HAP-1 (cell line): Measurements from ENCODE around the gene ARF5.
"Not testable (repeated sequence)": the region's sequence is repeated elsewhere in the genome, so short reads cannot be mapped to it uniquely, and the experiment has no call there.

ENCODE experiments used
- DNase-seq, 2 experiments: peaks; one replicate each; pipeline ENCODE4 v3.0.0-alpha.2; 2016 to 2020; ENCODE audit warnings: low spot score in 2 of 2
- H3K27me3 ChIP-seq: fragments of 250-450 bp; sonication (Bioruptor Pico); 2 replicates; pipeline ENCODE4 v1.5.1; 2020; ENCODE audit warnings: low read depth, mild to moderate bottlenecking, moderate library complexity
- H3K36me3 ChIP-seq: fragments of 250-450 bp; sonication (Bioruptor Pico); replicated peaks from 2 replicates; pipeline ENCODE4 v1.5.1; 2020; ENCODE audit warnings: mild to moderate bottlenecking
- H3K4me1 ChIP-seq: fragments of 250-450 bp; sonication (Bioruptor Pico); 2 replicates; pipeline ENCODE4 v1.5.1; 2020; ENCODE audit warnings: mild to moderate bottlenecking
- H3K4me3 ChIP-seq: fragments of 250-450 bp; sonication (Bioruptor Pico); 2 replicates; pipeline ENCODE4 v1.5.1; 2020; ENCODE audit warnings: mild to moderate bottlenecking, moderate library complexity
- H3K9me3 ChIP-seq: fragments of 250-450 bp; sonication (Bioruptor Pico); 2 replicates; pipeline ENCODE4 v1.5.1; 2020; ENCODE audit warnings: mild to moderate bottlenecking, moderate library complexity
- in situ Hi-C: fragments of 300-500 bp; cut with MboI; formaldehyde crosslinking; loops from 3 replicates; pipeline ENCODE4 v1.14.3; 2020; ENCODE audit warnings: low sequenced_read_pairs, inconsistent platforms, mixed read lengths

ARF5 gene

DNA sequence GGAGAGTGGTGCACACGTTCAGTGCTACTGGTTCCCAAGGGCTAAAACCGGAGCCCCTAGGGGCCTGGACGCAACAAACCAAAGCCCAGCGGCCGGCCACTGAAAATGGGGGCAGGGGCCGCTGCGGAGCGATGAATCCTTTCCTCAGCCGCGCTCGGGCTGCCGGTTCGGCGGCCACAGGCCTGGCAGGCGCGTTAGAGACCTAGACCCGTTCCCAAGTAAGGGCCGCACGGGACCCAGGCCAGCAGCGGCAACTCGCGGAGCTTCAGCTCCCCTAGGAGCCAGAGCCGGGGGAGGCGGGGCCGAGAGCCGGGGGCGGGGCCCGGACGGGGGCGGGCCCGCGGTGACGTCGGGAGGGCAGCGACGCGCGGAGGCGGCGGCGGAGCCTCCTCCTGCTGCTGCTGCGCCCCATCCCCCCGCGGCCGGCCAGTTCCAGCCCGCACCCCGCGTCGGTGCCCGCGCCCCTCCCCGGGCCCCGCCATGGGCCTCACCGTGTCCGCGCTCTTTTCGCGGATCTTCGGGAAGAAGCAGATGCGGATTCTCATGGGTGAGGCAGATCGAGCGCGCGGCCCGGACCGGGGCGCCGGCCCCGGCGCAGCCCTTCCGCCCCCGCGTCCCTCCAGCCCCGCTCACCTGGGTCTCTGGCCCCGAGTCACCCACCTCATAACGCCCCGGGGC, at the start of gene ARF5:
ARF5 (plus strand) TSS at position 393 of the 678 bp plus-strand sequence; CDS start at position 481, 88 bp downstream.
- no peaks in the 10 kb centered on the region for H3K27me3 ChIP-seq
- in situ Hi-C loops = no loop called here
- no peaks in the 10 kb centered on the region for H3K9me3 ChIP-seq
- peaks cover 24% of the 10 kb centered on the region for H3K4me1 ChIP-seq
- peak; percentile 76 to 91 for DNase-seq
- H3K4me3 ChIP-seq = peak within 1 kb of the TSS; percentile 78
- peaks cover 12% of the 10 kb centered on the region for H3K36me3 ChIP-seq

DNA sequence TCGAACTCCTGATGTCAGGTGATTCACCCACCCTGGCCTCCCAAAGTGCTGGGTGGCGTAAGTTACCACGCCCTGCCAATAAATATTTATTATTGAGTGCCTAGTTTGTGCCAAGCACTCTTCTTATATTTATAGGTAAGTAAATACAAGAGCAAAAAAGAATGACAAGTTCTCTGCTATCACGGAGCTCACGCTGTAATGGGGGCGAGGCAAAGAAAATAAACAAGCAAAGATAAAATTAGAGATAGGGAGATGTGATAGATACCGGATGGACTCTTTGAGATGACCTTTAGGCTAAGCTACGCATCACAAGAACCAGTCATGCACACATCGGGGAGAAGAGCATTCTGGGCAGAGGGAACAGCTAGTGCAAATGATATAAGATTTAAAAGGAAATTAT, 49.1 kb upstream of the ARF5 start:
- no peaks in the 10 kb centered on the region for H3K36me3 ChIP-seq
- H3K4me3 ChIP-seq = no peak overlapping the region
- DNase-seq = no peak
- no peaks in the 10 kb centered on the region for H3K9me3 ChIP-seq
- peaks cover 33% of the 10 kb centered on the region for H3K4me1 ChIP-seq
- in situ Hi-C loops = no loop called here
- H3K27me3 ChIP-seq = no peaks in the 10 kb centered on the region

DNA sequence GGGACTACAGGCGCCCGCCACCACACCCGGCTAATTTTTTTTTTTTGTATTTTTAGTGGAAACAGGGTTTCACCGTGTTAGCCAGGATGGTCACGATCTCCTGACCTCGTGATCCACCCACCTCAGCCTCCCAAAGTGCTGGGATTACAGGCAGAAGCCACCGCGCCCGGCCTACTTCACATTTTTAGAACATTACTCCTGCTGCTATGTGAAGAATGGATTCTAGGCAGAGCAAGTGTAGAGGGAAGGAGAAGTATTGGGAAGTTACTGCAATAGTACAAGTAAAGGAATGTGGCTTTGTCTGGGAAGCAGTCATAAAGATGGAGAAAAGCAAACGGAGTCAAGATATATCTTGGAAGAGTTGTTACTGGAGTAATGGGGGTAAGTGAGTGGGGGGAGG, 47.8 kb upstream of the ARF5 start:
- peaks cover 21% of the 10 kb centered on the region for H3K4me1 ChIP-seq
- H3K27me3 ChIP-seq, H3K36me3 ChIP-seq, H3K4me3 ChIP-seq, in situ Hi-C loops, H3K9me3 ChIP-seq, DNase-seq: not testable (repeated sequence)

DNA sequence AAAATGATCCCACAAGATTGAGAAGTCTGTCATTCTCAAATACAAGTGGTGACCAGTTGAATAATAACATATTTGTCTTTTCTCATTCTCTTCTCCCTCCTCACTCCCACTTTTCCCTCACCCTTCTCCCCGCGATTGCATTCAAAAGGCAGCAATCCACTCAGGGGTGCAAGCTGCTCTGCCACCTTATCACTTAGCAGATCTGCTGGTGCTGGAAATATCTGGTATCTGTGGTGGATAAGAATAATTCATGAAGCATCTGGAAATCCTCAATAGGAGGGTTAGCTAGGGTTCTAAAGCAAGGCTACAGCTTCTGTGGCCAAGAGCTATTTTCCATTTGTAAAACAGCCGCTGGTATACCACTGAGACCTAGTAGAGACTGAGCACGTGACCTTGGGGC, 46.7 kb upstream of the ARF5 start:
- Histone ChIP-seq H3K36me3 (no peaks in the 10 kb centered on the region), H3K4me1 (peaks cover 17% of the 10 kb centered on the region), H3K9me3 (peaks cover 2% of the 10 kb centered on the region; the same call in 1 of the 2 replicates), H3K4me3 (no peak overlapping the region), H3K27me3 (no peaks in the 10 kb centered on the region)
- DNase-seq = no peak
- in situ Hi-C loops = no loop called here

DNA sequence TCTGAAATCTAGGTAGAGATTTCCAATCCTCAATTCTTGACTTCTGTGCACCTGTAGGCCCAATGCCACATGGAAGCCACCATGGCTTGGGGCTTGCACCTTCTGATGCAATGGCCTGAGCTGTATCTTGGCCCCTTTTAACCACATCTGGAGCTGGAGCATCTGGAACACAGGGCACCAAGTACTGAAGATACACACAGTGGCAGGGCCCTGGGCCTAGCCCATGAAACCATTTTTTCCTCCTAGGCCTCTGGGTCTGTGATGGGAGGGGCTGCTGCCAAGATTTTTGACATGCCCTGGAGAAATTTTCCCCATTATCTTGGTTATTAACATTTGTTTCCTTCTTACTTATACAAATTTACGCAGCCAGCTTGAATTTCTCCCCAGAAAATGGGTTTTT, 41.9 kb upstream of the ARF5 start:
- in situ Hi-C loops = no loop called here
- peaks cover 2% of the 10 kb centered on the region; the same call in 1 of the 2 replicates for H3K9me3 ChIP-seq
- no peak overlapping the region for H3K4me3 ChIP-seq
- H3K36me3 ChIP-seq = no peaks in the 10 kb centered on the region
- H3K27me3 ChIP-seq = peaks cover 3% of the 10 kb centered on the region; the same call in 1 of the 2 replicates
- no peak for DNase-seq
- H3K4me1 ChIP-seq = no peaks in the 10 kb centered on the region

DNA sequence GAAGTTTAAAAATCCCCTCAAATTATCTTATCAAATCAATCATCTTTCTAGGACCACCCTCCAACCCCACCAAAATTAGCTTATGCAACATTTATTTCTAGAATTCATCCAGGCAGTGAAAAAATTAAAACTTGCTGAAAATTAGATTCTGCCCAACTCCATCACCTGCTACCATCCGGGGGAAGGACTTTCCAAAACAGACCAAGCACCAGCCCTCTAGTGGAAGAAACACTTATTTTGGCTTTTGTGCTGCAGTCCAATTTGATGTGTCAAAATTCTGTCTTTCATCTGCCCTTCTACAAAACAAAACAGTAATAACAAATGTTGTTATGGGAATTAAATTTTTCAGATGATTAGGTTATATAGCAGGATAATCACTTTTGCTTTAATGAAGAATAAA, 38.0 kb upstream of the ARF5 start:
- H3K9me3 ChIP-seq = peaks cover 2% of the 10 kb centered on the region; the same call in 1 of the 2 replicates
- peaks cover 3% of the 10 kb centered on the region; the same call in 1 of the 2 replicates for H3K27me3 ChIP-seq
- no peaks in the 10 kb centered on the region for H3K36me3 ChIP-seq
- no peak for DNase-seq
- H3K4me3 ChIP-seq = no peak overlapping the region
- H3K4me1 ChIP-seq = no peaks in the 10 kb centered on the region
- in situ Hi-C loops = no loop called here

DNA sequence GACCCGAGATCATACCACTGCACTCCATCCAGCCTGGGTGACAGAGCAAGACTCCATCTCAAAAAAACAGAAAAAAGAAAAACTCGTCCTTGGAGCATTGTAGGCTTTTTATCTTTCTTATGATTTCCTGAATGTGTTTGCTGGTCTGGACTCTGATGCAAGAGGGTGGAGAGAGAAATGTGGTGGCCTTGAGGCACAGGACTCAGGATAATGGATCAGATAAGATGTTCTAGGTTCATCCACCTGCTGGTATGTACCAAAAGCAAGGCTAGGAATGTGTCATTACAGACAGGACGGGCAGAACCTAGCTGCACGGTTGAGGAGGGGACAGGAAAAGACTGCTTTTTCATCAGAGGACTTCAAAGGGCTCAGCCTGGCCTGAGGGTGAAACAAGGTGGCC, 36.3 kb upstream of the ARF5 start:
- Histone ChIP-seq H3K9me3 (no peaks in the 10 kb centered on the region), H3K27me3 (peaks cover 3% of the 10 kb centered on the region; the same call in 1 of the 2 replicates), H3K4me1 (no peaks in the 10 kb centered on the region), H3K4me3 (no peak overlapping the region), H3K36me3 (no peaks in the 10 kb centered on the region)
- no peak for DNase-seq
- in situ Hi-C loops = no loop called here

DNA sequence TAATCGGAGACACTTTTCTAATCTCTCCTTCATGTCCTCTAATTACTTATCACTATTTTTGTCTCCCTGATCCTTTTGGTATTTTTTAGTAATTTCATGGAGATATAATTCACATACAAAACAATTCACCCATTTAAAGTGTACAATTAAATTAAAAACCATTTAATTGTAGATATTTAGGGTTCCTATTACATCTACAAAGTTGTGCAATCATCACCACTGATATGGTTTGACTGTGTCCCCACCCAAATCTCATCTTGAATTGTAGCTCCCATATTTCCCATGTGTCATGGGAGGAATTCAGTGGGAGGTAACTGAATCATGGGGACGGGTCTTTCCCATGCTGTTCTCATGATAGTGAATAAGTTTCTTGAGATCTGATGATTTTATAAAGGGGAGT, 31.8 kb upstream of the ARF5 start:
- no peak for DNase-seq
- no peaks in the 10 kb centered on the region for H3K9me3 ChIP-seq
- no peaks in the 10 kb centered on the region for H3K36me3 ChIP-seq
- H3K4me3 ChIP-seq = no peak overlapping the region
- H3K27me3 ChIP-seq = no peaks in the 10 kb centered on the region
- H3K4me1 ChIP-seq = no peaks in the 10 kb centered on the region
- in situ Hi-C loops = no loop called here

DNA sequence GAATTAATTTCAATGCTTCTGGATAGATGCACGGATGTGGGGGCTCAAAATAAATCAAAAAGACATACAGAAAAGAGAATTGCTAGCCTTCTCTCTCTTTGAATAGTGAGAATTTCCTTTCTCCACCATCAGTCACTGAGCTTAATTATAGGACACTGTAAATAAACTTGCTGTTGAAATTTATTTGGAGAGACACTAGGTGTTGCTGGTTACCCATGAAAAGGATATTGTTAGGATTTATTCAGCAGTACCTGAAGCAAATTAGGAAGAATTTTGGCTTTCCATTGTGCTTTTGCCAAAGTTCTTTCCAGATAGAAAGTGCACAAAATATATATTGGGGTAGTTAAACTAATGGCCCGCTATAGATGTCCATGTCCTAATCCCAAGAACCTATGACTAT, 30.4 kb upstream of the ARF5 start:
- DNase-seq = no peak
- H3K4me3 ChIP-seq = no peak overlapping the region
- H3K9me3 ChIP-seq = no peaks in the 10 kb centered on the region
- in situ Hi-C loops = no loop called here
- H3K4me1 ChIP-seq = no peaks in the 10 kb centered on the region
- H3K27me3 ChIP-seq = no peaks in the 10 kb centered on the region
- no peaks in the 10 kb centered on the region for H3K36me3 ChIP-seq

DNA sequence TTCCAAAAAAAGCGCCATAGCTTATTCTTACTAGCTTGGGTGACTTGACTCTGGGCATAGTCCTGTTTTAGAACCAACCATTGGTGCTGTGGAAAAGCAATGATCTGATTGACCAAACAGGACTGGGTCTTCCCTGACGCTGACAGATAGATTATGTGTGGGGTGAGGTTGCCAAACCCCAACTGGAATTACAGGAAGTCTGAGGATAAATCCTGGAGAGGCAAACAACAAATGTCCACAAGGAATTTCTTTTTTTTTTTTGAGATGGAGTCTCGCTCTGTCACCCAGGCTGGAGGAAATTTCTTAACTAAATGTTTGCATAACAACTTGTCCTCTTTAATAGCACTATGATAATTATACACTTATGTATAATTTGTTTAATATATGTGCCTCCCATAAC, 22.0 kb upstream of the ARF5 start:
- H3K36me3 ChIP-seq = no peaks in the 10 kb centered on the region
- in situ Hi-C loops = no loop called here
- H3K9me3 ChIP-seq = no peaks in the 10 kb centered on the region
- H3K4me1 ChIP-seq = no peaks in the 10 kb centered on the region
- H3K27me3 ChIP-seq = no peaks in the 10 kb centered on the region
- no peak for DNase-seq
- no peak overlapping the region for H3K4me3 ChIP-seq

DNA sequence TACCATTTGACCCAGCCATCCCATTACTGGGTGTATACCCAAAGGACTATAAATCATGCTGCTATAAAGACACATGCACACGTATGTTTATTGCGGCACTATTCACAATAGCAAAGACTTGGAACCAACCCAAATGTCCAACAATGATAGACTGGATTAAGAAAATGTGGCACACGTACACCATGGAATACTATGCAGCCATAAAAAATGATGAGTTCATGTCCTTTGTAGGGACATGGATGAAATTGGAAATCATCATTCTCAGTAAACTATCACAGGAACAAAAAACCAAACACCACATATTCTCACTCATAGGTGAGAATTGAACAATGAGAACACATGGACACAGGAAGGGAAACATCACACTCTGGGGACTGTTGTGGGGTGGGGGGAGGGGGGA, 20.2 kb upstream of the ARF5 start:
- H3K4me1 ChIP-seq, in situ Hi-C loops, H3K27me3 ChIP-seq, H3K9me3 ChIP-seq, H3K36me3 ChIP-seq, DNase-seq, H3K4me3 ChIP-seq: not testable (repeated sequence)

DNA sequence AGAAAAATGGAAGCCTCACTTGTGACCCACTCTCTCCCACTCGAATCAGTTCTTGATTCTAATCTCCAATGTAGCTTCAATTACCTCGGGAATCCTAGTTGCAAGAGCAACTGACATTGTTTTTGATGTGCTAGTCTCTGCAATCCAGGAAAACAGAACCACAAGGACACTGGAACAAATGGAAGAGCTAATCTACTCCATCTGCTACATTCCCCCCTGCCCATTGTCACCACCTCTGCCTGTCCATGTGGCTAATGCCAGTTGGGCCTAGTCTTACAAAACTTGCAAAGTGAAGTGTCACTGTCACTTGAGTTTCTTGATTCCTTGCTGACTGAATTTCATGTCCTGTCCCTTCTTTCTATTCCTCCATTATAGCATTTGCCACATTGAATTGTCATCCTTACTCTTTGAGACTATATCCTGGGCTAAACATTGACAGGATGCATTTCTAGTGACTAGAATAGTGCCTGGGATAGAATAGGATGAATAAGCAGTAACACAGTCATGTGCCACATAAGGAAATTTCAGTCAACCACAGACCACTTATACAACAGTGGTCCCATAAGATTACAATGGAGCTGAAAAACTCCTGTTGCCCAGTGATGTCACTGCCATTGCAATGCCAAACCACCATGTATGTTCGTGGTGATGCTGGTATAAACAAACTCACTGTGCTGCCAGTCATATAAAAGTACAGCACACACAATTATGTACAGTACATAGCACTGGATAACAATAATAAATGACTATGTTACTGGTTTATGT, 16.3 kb upstream of the ARF5 start:
- H3K4me1 ChIP-seq = no peaks in the 10 kb centered on the region
- in situ Hi-C loops = no loop called here
- no peak overlapping the region for H3K4me3 ChIP-seq
- H3K9me3 ChIP-seq = no peaks in the 10 kb centered on the region
- DNase-seq = no peak
- no peaks in the 10 kb centered on the region for H3K36me3 ChIP-seq
- no peaks in the 10 kb centered on the region for H3K27me3 ChIP-seq

DNA sequence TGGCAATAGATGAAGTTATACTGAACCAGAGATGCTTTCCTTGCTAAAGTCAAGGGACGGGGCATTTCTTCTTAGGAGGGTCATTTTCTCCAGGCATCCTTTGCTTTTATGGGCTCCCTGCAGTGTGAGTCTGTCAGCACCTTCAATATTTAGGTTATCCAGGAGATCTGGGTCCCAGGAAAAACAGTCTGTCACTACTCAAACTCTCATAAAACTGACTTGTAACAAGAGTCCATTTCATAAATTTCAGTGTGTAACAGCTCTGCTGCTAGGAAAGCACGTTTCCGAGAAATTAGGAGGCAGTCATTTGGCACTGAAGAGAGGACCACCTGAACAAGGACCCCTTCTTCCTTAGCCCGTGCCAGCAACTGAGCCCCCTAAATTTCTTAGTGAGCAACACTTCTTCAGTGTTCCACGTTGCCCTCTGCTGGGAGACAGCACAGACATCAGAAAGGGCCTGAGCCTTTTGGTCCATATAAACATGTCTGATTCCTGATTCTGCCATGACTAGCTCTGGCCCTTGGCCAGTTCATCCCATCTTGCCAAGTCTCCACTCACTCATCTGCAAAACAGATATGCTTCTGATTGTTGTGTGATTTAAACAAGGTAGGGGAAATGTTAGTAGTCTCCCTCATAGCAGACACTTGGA, 10.1 kb upstream of the ARF5 start:
- no peak overlapping the region for H3K4me3 ChIP-seq
- H3K36me3 ChIP-seq = peaks cover 20% of the 10 kb centered on the region
- in situ Hi-C loops = no loop called here
- no peaks in the 10 kb centered on the region for H3K9me3 ChIP-seq
- DNase-seq = peak in 1 of 2 experiments; percentile 36
- H3K4me1 ChIP-seq = peaks cover 4% of the 10 kb centered on the region; the same call in 1 of the 2 replicates
- no peaks in the 10 kb centered on the region for H3K27me3 ChIP-seq

DNA sequence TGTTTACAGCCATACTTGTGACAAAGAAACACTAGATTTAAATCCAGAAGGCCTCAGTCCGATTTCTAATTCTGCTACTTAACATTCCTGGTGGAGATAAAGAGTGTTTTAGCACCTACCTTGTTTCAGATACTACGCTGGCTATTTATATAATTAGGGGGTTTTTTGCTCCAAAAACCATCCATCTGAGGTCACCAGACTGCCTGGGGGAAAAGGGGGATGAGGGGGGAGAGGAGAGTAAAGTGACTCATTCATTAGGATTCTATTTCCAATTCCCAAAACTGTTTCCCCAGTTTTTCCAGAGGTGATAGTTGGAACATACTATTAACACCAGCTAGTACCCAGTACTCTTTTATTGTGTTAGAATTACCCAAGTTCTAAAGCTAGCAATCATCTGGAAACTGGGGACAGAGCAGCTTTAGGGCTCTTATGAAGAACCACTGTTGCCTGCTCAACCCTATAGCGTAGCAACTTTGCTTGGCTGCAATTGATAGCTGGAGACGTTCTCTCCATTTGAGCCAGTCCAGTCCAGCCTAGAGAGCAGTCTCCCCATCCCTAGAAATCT, 9.4 kb upstream of the ARF5 start:
- peaks cover 23% of the 10 kb centered on the region for H3K36me3 ChIP-seq
- H3K4me3 ChIP-seq = no peak overlapping the region
- H3K27me3 ChIP-seq = no peaks in the 10 kb centered on the region
- in situ Hi-C loops = no loop called here
- H3K9me3 ChIP-seq = no peaks in the 10 kb centered on the region
- no peak for DNase-seq
- peaks cover 8% of the 10 kb centered on the region for H3K4me1 ChIP-seq
